HFFc6 (cell line): ENCODE data around the gene PPP1R17. TPM values are rescaled to one million over a fixed set of nuclear protein-coding genes. Genes with fewer than 3 reads are reported as not detected.

ENCODE experiments used
- DNase-seq: peaks from one replicate; pipeline ENCODE4 v3.0.0-alpha.2; 2018
- H3K27ac Mint-ChIP-seq: 2 replicates; pipeline ENCODE4 v1.8.0; 2020; ENCODE audit warnings: mild to moderate bottlenecking, mixed read lengths
- H3K27me3 Mint-ChIP-seq: 2 replicates; pipeline ENCODE4 v1.8.0; 2021; ENCODE audit warnings: mild to moderate bottlenecking, moderate library complexity, mixed read lengths; ENCODE audit not compliant: insufficient read depth
- H3K36me3 Mint-ChIP-seq: 2 replicates; pipeline ENCODE4 v1.8.0; 2021; ENCODE audit warnings: low read depth, mixed read lengths
- H3K4me1 Mint-ChIP-seq: 2 replicates; pipeline ENCODE4 v1.8.0; 2020; ENCODE audit warnings: low read depth, mixed read lengths
- H3K4me3 Mint-ChIP-seq: 2 replicates; pipeline ENCODE4 v1.8.0; 2020; ENCODE audit warnings: mild to moderate bottlenecking, moderate library complexity, mixed read lengths
- H3K9me3 Mint-ChIP-seq: 2 replicates; pipeline ENCODE4 v1.8.0; 2020; ENCODE audit warnings: mild to moderate bottlenecking, mixed read lengths
- total RNA-seq, 6 experiments: library from RNA; stranded (reverse); fragmentation: NEBNext Ultra II Directional; extraction: Animal tissue kit (Norgen Biotek cat#: 25700); gene quantifications; 2 replicates in 1 of 6; 3 replicates in 5 of 6; pipeline ENCODE4 v1.2.3, GENCODE V29; 2021
- TF ChIP-seq, protein P1 (sequence below): fragments of 200-600 bp; sonication (generic); IDR thresholded peaks from 2 replicates; pipeline ENCODE4 v1.5.0; 2021; ENCODE audit warnings: antibody characterized with exemption, mild to moderate bottlenecking

Gene PPP1R17
- total RNA-seq, 6 experiments from 2014 or later, result not detected

GRCh38 chr7:31734456-31734855, 47.4 kb downstream of the PPP1R17 start:
- H3K36me3 Mint-ChIP-seq, result no peaks in the 10 kb centered on the region
- no peak overlapping the region for H3K4me3 Mint-ChIP-seq
- TF ChIP-seq, protein P1, sequence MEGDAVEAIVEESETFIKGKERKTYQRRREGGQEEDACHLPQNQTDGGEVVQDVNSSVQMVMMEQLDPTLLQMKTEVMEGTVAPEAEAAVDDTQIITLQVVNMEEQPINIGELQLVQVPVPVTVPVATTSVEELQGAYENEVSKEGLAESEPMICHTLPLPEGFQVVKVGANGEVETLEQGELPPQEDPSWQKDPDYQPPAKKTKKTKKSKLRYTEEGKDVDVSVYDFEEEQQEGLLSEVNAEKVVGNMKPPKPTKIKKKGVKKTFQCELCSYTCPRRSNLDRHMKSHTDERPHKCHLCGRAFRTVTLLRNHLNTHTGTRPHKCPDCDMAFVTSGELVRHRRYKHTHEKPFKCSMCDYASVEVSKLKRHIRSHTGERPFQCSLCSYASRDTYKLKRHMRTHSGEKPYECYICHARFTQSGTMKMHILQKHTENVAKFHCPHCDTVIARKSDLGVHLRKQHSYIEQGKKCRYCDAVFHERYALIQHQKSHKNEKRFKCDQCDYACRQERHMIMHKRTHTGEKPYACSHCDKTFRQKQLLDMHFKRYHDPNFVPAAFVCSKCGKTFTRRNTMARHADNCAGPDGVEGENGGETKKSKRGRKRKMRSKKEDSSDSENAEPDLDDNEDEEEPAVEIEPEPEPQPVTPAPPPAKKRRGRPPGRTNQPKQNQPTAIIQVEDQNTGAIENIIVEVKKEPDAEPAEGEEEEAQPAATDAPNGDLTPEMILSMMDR, result no peak
- no peaks in the 10 kb centered on the region for H3K9me3 Mint-ChIP-seq
- H3K4me1 Mint-ChIP-seq, result no peaks in the 10 kb centered on the region
- DNase-seq, result peak; percentile 18
- H3K27ac Mint-ChIP-seq, result no peak overlapping the region
- peaks cover 3% of the 10 kb centered on the region for H3K27me3 Mint-ChIP-seq

GRCh38 chr7:31735991-31736982, 49.3 kb downstream of the PPP1R17 start:
- H3K9me3 Mint-ChIP-seq, result no peaks in the 10 kb centered on the region
- DNase-seq, result peak; percentile 48
- H3K27me3 Mint-ChIP-seq, result peaks cover 3% of the 10 kb centered on the region
- TF ChIP-seq, protein P1, result peak; percentile 91
- H3K27ac Mint-ChIP-seq, result no peak overlapping the region
- no peak overlapping the region for H3K4me3 Mint-ChIP-seq
- H3K4me1 Mint-ChIP-seq, result no peaks in the 10 kb centered on the region
- H3K36me3 Mint-ChIP-seq, result no peaks in the 10 kb centered on the region

- TF ChIP-seq, protein P1, result no peak
- H3K4me1 Mint-ChIP-seq, result no peaks in the 10 kb centered on the region
- no peak for DNase-seq
- H3K27me3 Mint-ChIP-seq, result no peaks in the 10 kb centered on the region; the same call in 1 of the 2 replicates
- H3K27ac Mint-ChIP-seq, result no peak overlapping the region
- no peaks in the 10 kb centered on the region for H3K9me3 Mint-ChIP-seq
- no peak overlapping the region for H3K4me3 Mint-ChIP-seq
- H3K36me3 Mint-ChIP-seq, result no peaks in the 10 kb centered on the region
These were observed 54.8 kb downstream of the PPP1R17 start for GRCh38 chr7:31741852-31742251.

DNA sequence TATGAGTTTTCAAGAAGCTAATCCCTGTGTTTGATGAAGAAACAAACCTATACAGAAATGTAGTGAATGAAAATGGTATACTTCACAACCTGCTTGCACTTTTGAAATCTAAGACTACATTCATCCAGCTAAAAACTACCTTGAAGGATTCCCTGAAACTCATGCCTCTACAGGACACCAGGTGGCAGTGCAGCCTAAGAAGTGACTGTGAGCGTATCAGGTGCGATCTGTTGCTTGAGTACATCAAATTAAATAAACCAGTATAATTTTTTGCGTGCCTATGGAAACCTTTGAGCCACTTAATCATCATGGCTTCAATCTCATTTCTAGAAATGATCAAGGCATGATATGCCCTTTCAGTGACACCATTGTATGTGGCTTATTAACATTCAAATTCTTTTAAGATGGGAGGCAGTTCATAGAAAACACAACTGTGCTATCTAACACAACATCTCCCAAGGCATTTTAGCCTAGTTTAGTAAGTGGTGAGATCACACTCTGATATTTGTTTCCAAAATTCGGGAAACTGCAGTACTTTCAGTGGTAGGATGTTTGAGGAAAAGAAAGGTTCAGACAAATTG, 57.4 kb downstream of the PPP1R17 start:
- DNase-seq, result peak; percentile 53
- TF ChIP-seq, protein P1, result peak; percentile 91
- Mint-ChIP-seq H3K36me3 (no peaks in the 10 kb centered on the region), H3K9me3 (no peaks in the 10 kb centered on the region), H3K27me3 (no peaks in the 10 kb centered on the region; the same call in 1 of the 2 replicates), H3K4me3 (no peak overlapping the region), H3K27ac (no peak overlapping the region), H3K4me1 (no peaks in the 10 kb centered on the region)

DNA sequence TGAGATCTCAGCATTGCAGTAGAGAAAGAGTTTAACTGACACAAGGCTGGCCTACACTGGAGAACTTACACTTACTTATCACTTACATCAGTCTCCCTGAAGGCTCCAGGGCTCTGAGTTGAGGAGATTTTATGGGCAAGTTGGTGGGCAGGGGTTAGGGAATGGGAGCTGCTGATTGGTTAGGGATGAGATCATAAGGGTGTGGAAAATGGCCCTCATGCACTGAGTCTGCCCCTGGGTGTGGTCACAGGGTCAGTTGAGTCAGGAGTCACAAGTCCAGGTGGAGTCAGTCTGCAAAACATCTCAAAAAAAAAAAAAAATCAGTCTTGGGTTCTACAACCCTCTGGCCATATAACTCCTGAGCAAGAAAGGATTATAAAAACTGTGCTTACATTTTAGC, 60.5 kb downstream of the PPP1R17 start:
- no peaks in the 10 kb centered on the region for H3K4me1 Mint-ChIP-seq
- H3K27me3 Mint-ChIP-seq, result no peaks in the 10 kb centered on the region; the same call in 1 of the 2 replicates
- no peaks in the 10 kb centered on the region for H3K9me3 Mint-ChIP-seq
- DNase-seq, result no peak
- TF ChIP-seq, protein P1, result no peak
- no peaks in the 10 kb centered on the region for H3K36me3 Mint-ChIP-seq
- no peak overlapping the region for H3K27ac Mint-ChIP-seq
- H3K4me3 Mint-ChIP-seq, result no peak overlapping the region
